Fibroblast of upper back skin (primary cell): Measurements from ENCODE around the gene CLDN24.

Source experiments
- DNase-seq: peaks from one replicate; pipeline ENCODE4 v3.0.0-alpha.2; 2013

The CLDN24 gene

GRCh38 chr4:183272384-183272783 is 49.8 kb downstream of the CLDN24 start:
- no peak for DNase-seq
